ENCODE results near the gene RNF13. TPM values are rescaled to one million over a fixed set of nuclear protein-coding genes. Genes with fewer than 3 reads are reported as not detected.
"Not testable (repeated sequence)": the region's sequence is repeated elsewhere in the genome, so short reads cannot be mapped to it uniquely, and the experiment has no call there.

RNF13 gene
- polyA plus RNA-seq, 2 donors: 23.7 to 31.3 TPM

GRCh38 chr3:149813367-149814281 is 609 bp downstream of the RNF13 start:
- peak overlapping the region; percentile 83 to 87 for H3K4me3 ChIP-seq (ENCODE audit: low read depth in 1 of 2, low read length in 2 of 2)
- no peaks in the 10 kb centered on the region for H3K27me3 ChIP-seq (ENCODE audit: control insufficient read depth in 1 of 2, insufficient read depth in 2 of 2, low read length in 2 of 2)
- no peaks in the 10 kb centered on the region for H3K4me1 ChIP-seq (ENCODE audit: control insufficient read depth in 2 of 2, insufficient read depth in 2 of 2, low read length in 1 of 2)
- H3K36me3 ChIP-seq (ENCODE audit: control insufficient read depth in 2 of 2, insufficient read depth in 2 of 2, low read length in 1 of 2): no peaks in the 10 kb centered on the region
- 0% methylated on average over 29 of the region's 29 CpGs for WGBS, 2 donors
- peak overlapping the region; percentile 99 to 100 for H3K27ac ChIP-seq (ENCODE audit: low read depth in 2 of 2, low read length in 1 of 2)
- H3K9me3 ChIP-seq (ENCODE audit: control insufficient read depth in 2 of 2, insufficient read depth in 1 of 2, low read depth in 1 of 2, low read length in 1 of 2): no peaks in the 10 kb centered on the region

GRCh38 chr3:149815321-149815720 is 2.3 kb downstream of the RNF13 start:
- H3K4me1 ChIP-seq (ENCODE audit: control insufficient read depth in 2 of 2, insufficient read depth in 2 of 2, low read length in 1 of 2): no peaks in the 10 kb centered on the region
- no peak overlapping the region for H3K27ac ChIP-seq (ENCODE audit: low read depth in 2 of 2, low read length in 1 of 2)
- no peak overlapping the region for H3K4me3 ChIP-seq (ENCODE audit: low read depth in 1 of 2, low read length in 2 of 2)

GRCh38 chr3:149815728-149816127 is 2.7 kb downstream of the RNF13 start:
- H3K9me3 ChIP-seq (ENCODE audit: control insufficient read depth in 2 of 2, insufficient read depth in 1 of 2, low read depth in 1 of 2, low read length in 1 of 2): no peaks in the 10 kb centered on the region
- no peaks in the 10 kb centered on the region for H3K36me3 ChIP-seq (ENCODE audit: control insufficient read depth in 2 of 2, insufficient read depth in 2 of 2, low read length in 1 of 2)
- H3K4me1 ChIP-seq (ENCODE audit: control insufficient read depth in 2 of 2, insufficient read depth in 2 of 2, low read length in 1 of 2): no peaks in the 10 kb centered on the region
- WGBS, 2 donors: 89 to 93% methylated on average over 3 of the region's 3 CpGs
- H3K4me3 ChIP-seq (ENCODE audit: low read depth in 1 of 2, low read length in 2 of 2): no peak overlapping the region
- H3K27me3 ChIP-seq (ENCODE audit: control insufficient read depth in 1 of 2, insufficient read depth in 2 of 2, low read length in 2 of 2): no peaks in the 10 kb centered on the region
- H3K27ac ChIP-seq (ENCODE audit: low read depth in 2 of 2, low read length in 1 of 2): no peak overlapping the region

More at GRCh38 chr3:149815321-149815720, 2.3 kb downstream of the RNF13 start:
- Histone ChIP-seq H3K36me3 (ENCODE audit: control insufficient read depth in 2 of 2, insufficient read depth in 2 of 2, low read length in 1 of 2) (no peaks in the 10 kb centered on the region), H3K27me3 (ENCODE audit: control insufficient read depth in 1 of 2, insufficient read depth in 2 of 2, low read length in 2 of 2) (no peaks in the 10 kb centered on the region), H3K9me3 (ENCODE audit: control insufficient read depth in 2 of 2, insufficient read depth in 1 of 2, low read depth in 1 of 2, low read length in 1 of 2) (no peaks in the 10 kb centered on the region)
- WGBS, 2 donors: 62 to 63% methylated on average over 1 of the region's 1 CpG

- H3K36me3 ChIP-seq (ENCODE audit: control insufficient read depth in 2 of 2, insufficient read depth in 2 of 2, low read length in 1 of 2): no peaks in the 10 kb centered on the region
- H3K9me3 ChIP-seq (ENCODE audit: control insufficient read depth in 2 of 2, insufficient read depth in 1 of 2, low read depth in 1 of 2, low read length in 1 of 2): no peaks in the 10 kb centered on the region
- H3K27me3 ChIP-seq (ENCODE audit: control insufficient read depth in 1 of 2, insufficient read depth in 2 of 2, low read length in 2 of 2): no peaks in the 10 kb centered on the region
- 42 to 45% methylated on average over 3 of the region's 3 CpGs for WGBS, 2 donors
- H3K27ac ChIP-seq (ENCODE audit: low read depth in 2 of 2, low read length in 1 of 2): no peak overlapping the region
- H3K4me1 ChIP-seq (ENCODE audit: control insufficient read depth in 2 of 2, insufficient read depth in 2 of 2, low read length in 1 of 2): no peaks in the 10 kb centered on the region
- no peak overlapping the region for H3K4me3 ChIP-seq (ENCODE audit: low read depth in 1 of 2, low read length in 2 of 2)
These were observed 3.3 kb downstream of the RNF13 start for GRCh38 chr3:149816311-149816710.

GRCh38 chr3:149816986-149817385 is 4.0 kb downstream of the RNF13 start:
- 42 to 49% methylated on average over 2 of the region's 2 CpGs for WGBS, 2 donors
- no peaks in the 10 kb centered on the region for H3K27me3 ChIP-seq (ENCODE audit: control insufficient read depth in 1 of 2, insufficient read depth in 2 of 2, low read length in 2 of 2)
- no peak overlapping the region for H3K27ac ChIP-seq (ENCODE audit: low read depth in 2 of 2, low read length in 1 of 2)
- H3K36me3 ChIP-seq (ENCODE audit: control insufficient read depth in 2 of 2, insufficient read depth in 2 of 2, low read length in 1 of 2): no peaks in the 10 kb centered on the region
- H3K4me1 ChIP-seq (ENCODE audit: control insufficient read depth in 2 of 2, insufficient read depth in 2 of 2, low read length in 1 of 2): no peaks in the 10 kb centered on the region
- H3K9me3 ChIP-seq (ENCODE audit: control insufficient read depth in 2 of 2, insufficient read depth in 1 of 2, low read depth in 1 of 2, low read length in 1 of 2): no peaks in the 10 kb centered on the region
- no peak overlapping the region for H3K4me3 ChIP-seq (ENCODE audit: low read depth in 1 of 2, low read length in 2 of 2)

- H3K4me3 ChIP-seq (ENCODE audit: low read depth in 1 of 2, low read length in 2 of 2): no peak overlapping the region
- no peaks in the 10 kb centered on the region for H3K27me3 ChIP-seq (ENCODE audit: control insufficient read depth in 1 of 2, insufficient read depth in 2 of 2, low read length in 2 of 2)
- H3K27ac ChIP-seq (ENCODE audit: low read depth in 2 of 2, low read length in 1 of 2): no peak overlapping the region
- H3K9me3 ChIP-seq (ENCODE audit: control insufficient read depth in 2 of 2, insufficient read depth in 1 of 2, low read depth in 1 of 2, low read length in 1 of 2): no peaks in the 10 kb centered on the region
- no peaks in the 10 kb centered on the region for H3K36me3 ChIP-seq (ENCODE audit: control insufficient read depth in 2 of 2, insufficient read depth in 2 of 2, low read length in 1 of 2)
- WGBS, 2 donors: 74 to 82% methylated on average over 1 of the region's 1 CpG
- H3K4me1 ChIP-seq (ENCODE audit: control insufficient read depth in 2 of 2, insufficient read depth in 2 of 2, low read length in 1 of 2): no peaks in the 10 kb centered on the region
These were observed 6.4 kb downstream of the RNF13 start for GRCh38 chr3:149819432-149819831.

GRCh38 chr3:149820183-149820582 is 7.2 kb downstream of the RNF13 start:
- Histone ChIP-seq H3K27me3 (ENCODE audit: control insufficient read depth in 1 of 2, insufficient read depth in 2 of 2, low read length in 2 of 2) (no peaks in the 10 kb centered on the region), H3K36me3 (ENCODE audit: control insufficient read depth in 2 of 2, insufficient read depth in 2 of 2, low read length in 1 of 2) (no peaks in the 10 kb centered on the region), H3K9me3 (ENCODE audit: control insufficient read depth in 2 of 2, insufficient read depth in 1 of 2, low read depth in 1 of 2, low read length in 1 of 2) (no peaks in the 10 kb centered on the region), H3K27ac (ENCODE audit: low read depth in 2 of 2, low read length in 1 of 2) (no peak overlapping the region), H3K4me1 (ENCODE audit: control insufficient read depth in 2 of 2, insufficient read depth in 2 of 2, low read length in 1 of 2) (no peaks in the 10 kb centered on the region), H3K4me3 (ENCODE audit: low read depth in 1 of 2, low read length in 2 of 2) (no peak overlapping the region)
- WGBS, 2 donors: 55 to 56% methylated on average over 4 of the region's 4 CpGs

- 83 to 97% methylated on average over 3 of the region's 3 CpGs for WGBS, 2 donors
- no peak overlapping the region for H3K27ac ChIP-seq (ENCODE audit: low read depth in 2 of 2, low read length in 1 of 2)
- no peaks in the 10 kb centered on the region for H3K27me3 ChIP-seq (ENCODE audit: control insufficient read depth in 1 of 2, insufficient read depth in 2 of 2, low read length in 2 of 2)
- H3K4me1 ChIP-seq (ENCODE audit: control insufficient read depth in 2 of 2, insufficient read depth in 2 of 2, low read length in 1 of 2): no peaks in the 10 kb centered on the region
- H3K4me3 ChIP-seq (ENCODE audit: low read depth in 1 of 2, low read length in 2 of 2): no peak overlapping the region
- peaks cover 0 to 6% of the 10 kb centered on the region in 2 donors for H3K9me3 ChIP-seq (ENCODE audit: control insufficient read depth in 2 of 2, insufficient read depth in 1 of 2, low read depth in 1 of 2, low read length in 1 of 2)
- H3K36me3 ChIP-seq (ENCODE audit: control insufficient read depth in 2 of 2, insufficient read depth in 2 of 2, low read length in 1 of 2): no peaks in the 10 kb centered on the region
These were observed 13.6 kb downstream of the RNF13 start for GRCh38 chr3:149826636-149827035.

GRCh38 chr3:149828390-149828789 is 15.4 kb downstream of the RNF13 start:
- no peaks in the 10 kb centered on the region for H3K27me3 ChIP-seq (ENCODE audit: control insufficient read depth in 1 of 2, insufficient read depth in 2 of 2, low read length in 2 of 2)
- no peaks in the 10 kb centered on the region for H3K36me3 ChIP-seq (ENCODE audit: control insufficient read depth in 2 of 2, insufficient read depth in 2 of 2, low read length in 1 of 2)
- H3K4me1 ChIP-seq (ENCODE audit: control insufficient read depth in 2 of 2, insufficient read depth in 2 of 2, low read length in 1 of 2): no peaks in the 10 kb centered on the region
- 80 to 97% methylated on average over 1 of the region's 1 CpG for WGBS, 2 donors
- H3K4me3 ChIP-seq (ENCODE audit: low read depth in 1 of 2, low read length in 2 of 2): no peak overlapping the region
- peaks cover 0 to 6% of the 10 kb centered on the region in 2 donors for H3K9me3 ChIP-seq (ENCODE audit: control insufficient read depth in 2 of 2, insufficient read depth in 1 of 2, low read depth in 1 of 2, low read length in 1 of 2)
- no peak overlapping the region for H3K27ac ChIP-seq (ENCODE audit: low read depth in 2 of 2, low read length in 1 of 2)

GRCh38 chr3:149829631-149830030 is 16.6 kb downstream of the RNF13 start:
- H3K4me3 ChIP-seq (ENCODE audit: low read depth in 1 of 2, low read length in 2 of 2); H3K4me1 ChIP-seq (ENCODE audit: control insufficient read depth in 2 of 2, insufficient read depth in 2 of 2, low read length in 1 of 2); H3K27me3 ChIP-seq (ENCODE audit: control insufficient read depth in 1 of 2, insufficient read depth in 2 of 2, low read length in 2 of 2); H3K27ac ChIP-seq (ENCODE audit: low read depth in 2 of 2, low read length in 1 of 2); H3K36me3 ChIP-seq (ENCODE audit: control insufficient read depth in 2 of 2, insufficient read depth in 2 of 2, low read length in 1 of 2); H3K9me3 ChIP-seq (ENCODE audit: control insufficient read depth in 2 of 2, insufficient read depth in 1 of 2, low read depth in 1 of 2, low read length in 1 of 2): not testable (repeated sequence)
- WGBS, 2 donors: 97 to 98% methylated on average over 4 of the region's 4 CpGs

All from esophagus (tissue), 2 donors.